Sigmoid colon (tissue), 7 donors: ENCODE data around the gene STK11. TPM values are rescaled to one million over a fixed set of nuclear protein-coding genes. Genes with fewer than 3 reads are reported as not detected.

ENCODE experiments used
- DNase-seq: peaks from one replicate; pipeline ENCODE4 v3.0.0-alpha.2; 2019
- H3K27ac ChIP-seq, 4 donors: fragments of 200-600 bp; sonication (generic); one replicate each; pipeline ENCODE4 v1.5.1; 2016 to 2019; ENCODE audit warnings: mild to moderate bottlenecking in 1 of 4
- H3K27me3 ChIP-seq, 3 donors: fragments of 200-600 bp; sonication (generic); one replicate each; pipeline ENCODE4 v1.5.1; 2019; ENCODE audit warnings: mild to moderate bottlenecking in 1 of 3
- H3K36me3 ChIP-seq, 4 donors: fragments of 200-600 bp; sonication (generic); one replicate each; pipeline ENCODE4 v1.5.1; 2016 to 2019
- H3K4me1 ChIP-seq, 4 donors: fragments of 200-600 bp; sonication (generic); one replicate each; pipeline ENCODE4 v1.5.1; 2017 to 2019
- H3K4me3 ChIP-seq, 4 donors: fragments of 200-600 bp; sonication (generic); one replicate each; pipeline ENCODE4 v1.5.1; 2017 to 2019; ENCODE audit warnings: mild to moderate bottlenecking in 2 of 4, moderate library complexity in 1 of 4
- H3K9me3 ChIP-seq, 4 donors: fragments of 200-600 bp in 3 of 4; sonication (generic) in 3 of 4; one replicate each; pipeline versions ENCODE4 v1.5.1 to v1.6.1; 2013 to 2019
- CTCF ChIP-seq, 4 experiments: fragments of 450-650 bp in 3 of 4; fragments of 200-600 bp in 1 of 4; IDR thresholded peaks; one replicate each; pipeline ENCODE4 v1.5.1; 2016 to 2019; ENCODE audit warnings: antibody characterized with exemption in 4 of 4, mild to moderate bottlenecking in 3 of 4, moderate library complexity in 2 of 4
- EP300 ChIP-seq, 4 donors: sonication (generic); formaldehyde crosslinking; IDR thresholded peaks; one replicate each; pipeline ENCODE4 v1.6.1; 2017; ENCODE audit warnings: antibody characterized with exemption in 4 of 4
- POLR2A ChIP-seq, 2 donors: fragments of 450-650 bp; IDR thresholded peaks; one replicate each; pipeline ENCODE4 v1.6.1; 2016; ENCODE audit warnings: antibody characterized with exemption in 2 of 2, mild to moderate bottlenecking in 2 of 2, moderate library complexity in 2 of 2
- POLR2AphosphoS5 ChIP-seq, 4 donors: sonication (generic); formaldehyde crosslinking; IDR thresholded peaks; one replicate each; pipeline ENCODE4 v1.6.1; 2017; ENCODE audit warnings: antibody characterized with exemption in 4 of 4
- WGBS, 2 donors: extraction: QIAGEN DNeasy Blood & Tissue Kit; methylation state at CpG; one replicate each; pipeline ENCODE4 v1.1.7; 2013; 5-methylcytosine and 5-hydroxymethylcytosine counted together
- intact Hi-C: fragments of 100-400 bp; cut with DNase I; formaldehyde crosslinking; loops from one replicate; pipeline ENCODE4 v1.15.1; 2023
- polyA plus RNA-seq, 3 donors: library from polyadenylated mRNA; stranded (reverse); fragments of 200-250 nt; gene quantifications; one replicate each; pipeline ENCODE4 v1.2.3, GENCODE V29; 2013
- total RNA-seq, 4 donors: library from RNA; depleted of rRNA; stranded (reverse); fragments of >200 nt; gene quantifications; one replicate each; pipeline ENCODE4 v1.1.0, GENCODE V29; 2016
- donor health status: healthy with polysubstance abuse.
- donor health status: Bipolar disorder and iron deficiency.
- donor health status: healthy.

The STK11 gene
- total and polyA plus RNA-seq, 7 donors, result 31.2 to 86.5 (median 41.8) TPM

GRCh38 chr19:1258707-1259205 lies 53.2 kb downstream of the STK11 start:
- H3K9me3 ChIP-seq, result no peaks in the 10 kb centered on the region
- peak overlapping the region; percentile 96 to 100 (median 100) for H3K27ac ChIP-seq
- H3K4me1 ChIP-seq, result peaks cover 0 to 84% (median 80%) of the 10 kb centered on the region in 4 donors
- DNase-seq, result no peak
- no peak for TF ChIP-seq POLR2A (IDR thresholded peaks at IDR 0.05)
- TF ChIP-seq POLR2AphosphoS5 (IDR thresholded peaks at IDR 0.05), result no peak
- TF ChIP-seq EP300 (IDR thresholded peaks at IDR 0.05), result no peak
- TF ChIP-seq CTCF (IDR thresholded peaks at IDR 0.05), result no peak
- WGBS, 2 donors, result 6 to 9% methylated on average over 15 of the region's 15 CpGs
- intact Hi-C loops, result no loop called here
- peak overlapping the region in 2 of 4 donors; percentile 18 to 28 for H3K4me3 ChIP-seq
- H3K27me3 ChIP-seq, result no peaks in the 10 kb centered on the region
- peaks cover 20 to 45% (median 24%) of the 10 kb centered on the region in 4 donors for H3K36me3 ChIP-seq

DNA sequence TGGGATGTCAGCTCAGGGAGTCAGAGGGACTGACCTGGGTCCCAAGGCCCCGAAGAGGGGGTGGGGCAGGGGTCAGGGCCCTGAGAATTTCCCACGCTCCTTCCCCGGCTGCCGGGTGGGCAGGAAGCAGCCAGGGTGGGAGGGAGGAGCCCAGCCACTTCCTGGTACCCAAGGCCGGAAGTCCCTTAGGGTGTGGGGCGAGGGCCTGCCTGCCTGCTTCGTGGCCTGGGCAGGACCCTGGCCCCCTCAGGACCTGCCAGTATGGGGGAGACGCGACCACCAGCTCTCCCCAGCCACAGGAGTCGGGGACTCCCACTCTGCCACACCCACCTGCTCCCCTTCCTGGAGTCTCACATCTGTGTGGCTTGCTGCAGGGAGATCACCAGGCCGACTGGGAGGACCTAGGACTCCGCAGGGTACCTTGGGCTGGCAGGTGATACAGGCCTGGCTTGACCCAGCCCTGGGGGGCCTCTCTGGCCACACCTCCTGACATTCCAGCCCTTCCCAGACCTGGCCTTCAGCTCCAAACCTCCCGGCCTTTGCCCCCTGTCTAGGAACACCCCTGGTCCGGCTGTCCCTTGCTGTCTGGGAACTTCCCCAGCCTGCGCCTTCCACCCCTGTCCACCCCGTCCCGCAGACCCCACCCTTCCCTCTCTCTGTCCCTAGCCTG lies 53.8 kb downstream of the STK11 start:
- peak overlapping the region; percentile 96 to 100 (median 100) for H3K27ac ChIP-seq
- H3K4me1 ChIP-seq, result peaks cover 0 to 79% (median 74%) of the 10 kb centered on the region in 4 donors
- H3K27me3 ChIP-seq, result no peaks in the 10 kb centered on the region
- DNase-seq, result peak; percentile 80
- no peaks in the 10 kb centered on the region for H3K9me3 ChIP-seq
- TF ChIP-seq POLR2A (IDR thresholded peaks at IDR 0.05), result peak in 1 of 2 donors; percentile 52
- TF ChIP-seq CTCF (IDR thresholded peaks at IDR 0.05), result no peak
- peak; percentile 44 to 76 (median 70) for TF ChIP-seq POLR2AphosphoS5 (IDR thresholded peaks at IDR 0.05)
- TF ChIP-seq EP300 (IDR thresholded peaks at IDR 0.05), result peak in 1 of 4 donors; percentile 11
- H3K4me3 ChIP-seq, result peak overlapping the region in 2 of 4 donors; percentile 18 to 28
- 2 to 8% methylated on average over 17 of the region's 17 CpGs for WGBS, 2 donors
- H3K36me3 ChIP-seq, result peaks cover 17 to 39% (median 23%) of the 10 kb centered on the region in 4 donors
- intact Hi-C loops, result no loop called here

DNA sequence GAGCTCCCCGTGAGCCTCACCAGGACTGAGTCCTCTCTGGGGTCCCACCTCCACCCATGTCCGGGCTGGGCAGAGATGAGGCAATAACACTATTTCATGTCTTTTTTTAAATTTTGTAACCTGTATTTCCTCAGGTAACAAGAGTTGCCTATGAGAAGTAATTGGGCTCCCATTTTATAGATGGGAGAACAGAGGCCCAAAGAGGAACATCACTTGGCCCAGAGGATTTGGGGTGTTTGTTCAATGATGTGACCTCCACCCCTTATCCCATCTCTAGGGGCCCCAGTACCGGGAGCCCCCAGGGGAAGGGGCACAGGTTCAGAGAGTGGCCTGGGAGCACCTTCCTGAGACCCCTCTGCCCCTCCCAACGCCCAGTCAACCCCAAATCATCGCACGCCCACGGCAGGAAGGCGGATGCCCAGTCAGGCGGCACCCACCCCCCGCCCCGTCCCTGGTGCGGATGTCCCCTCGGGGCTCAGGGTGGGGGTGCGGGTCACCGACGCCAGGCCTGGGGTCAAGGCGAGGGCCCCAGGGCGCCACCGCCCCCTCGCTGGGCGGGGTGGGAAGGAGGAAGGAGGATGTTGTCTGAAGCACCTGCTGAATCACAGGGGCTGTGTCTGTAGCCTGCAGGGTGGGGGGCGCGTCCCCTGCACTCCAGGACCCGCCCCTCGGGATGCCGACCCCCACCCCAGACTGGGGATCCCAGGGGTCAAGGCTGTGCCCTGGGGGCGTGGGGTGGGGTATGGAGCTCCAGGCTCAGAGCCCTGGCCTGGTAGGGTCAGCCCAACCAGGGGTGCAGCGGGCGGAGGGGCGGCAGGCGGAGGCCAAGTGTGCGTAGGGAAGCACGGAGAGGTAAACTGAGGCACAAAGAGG lies 54.5 kb downstream of the STK11 start:
- H3K9me3 ChIP-seq, result no peaks in the 10 kb centered on the region
- peak; percentile 73 for DNase-seq
- H3K36me3 ChIP-seq, result peaks cover 9 to 32% (median 17%) of the 10 kb centered on the region in 4 donors
- no peak for TF ChIP-seq POLR2A (IDR thresholded peaks at IDR 0.05)
- TF ChIP-seq EP300 (IDR thresholded peaks at IDR 0.05), result no peak
- peak in 2 of 4 donors; percentile 30 to 47 for TF ChIP-seq POLR2AphosphoS5 (IDR thresholded peaks at IDR 0.05)
- intact Hi-C loops, result loop anchor here (10.0 kb wide), 1 partner anchor 685 kb away; the partner anchor contains the start of gene BSG
- peak overlapping the region in 3 of 4 donors; percentile 56 to 69 (median 66) for H3K4me3 ChIP-seq
- peak overlapping the region; percentile 96 to 100 (median 100) for H3K27ac ChIP-seq
- 9 to 11% methylated on average over 33 of the region's 33 CpGs for WGBS, 2 donors
- H3K27me3 ChIP-seq, result no peaks in the 10 kb centered on the region
- H3K4me1 ChIP-seq, result peaks cover 0 to 73% (median 69%) of the 10 kb centered on the region in 4 donors

- intact Hi-C loops, result loop anchor here (10.0 kb wide), 1 partner anchor 686 kb away; the partner anchor contains the start of gene BSG
- H3K27ac ChIP-seq, result peak overlapping the region; percentile 96 to 100 (median 100)
- H3K36me3 ChIP-seq, result peaks cover 1 to 23% (median 9%) of the 10 kb centered on the region in 4 donors
- 1% methylated on average over 83 of the region's 83 CpGs for WGBS, 2 donors
- no peaks in the 10 kb centered on the region for H3K27me3 ChIP-seq
- no peaks in the 10 kb centered on the region for H3K9me3 ChIP-seq
- TF ChIP-seq POLR2A (IDR thresholded peaks at IDR 0.05), result peak; percentile 13 to 67
- TF ChIP-seq CTCF (IDR thresholded peaks at IDR 0.05), result no peak
- peak; percentile 55 to 86 (median 80) for TF ChIP-seq POLR2AphosphoS5 (IDR thresholded peaks at IDR 0.05)
- TF ChIP-seq EP300 (IDR thresholded peaks at IDR 0.05), result no peak
- H3K4me1 ChIP-seq, result peaks cover 0 to 73% (median 69%) of the 10 kb centered on the region in 4 donors
- H3K4me3 ChIP-seq, result peak overlapping the region; percentile 48 to 69 (median 61)
- peak; percentile 99 for DNase-seq
These were observed 55.4 kb downstream of the STK11 start for GRCh38 chr19:1260749-1261537.
